Motor neuron (in vitro differentiated cells): ENCODE data around the gene GPR65. TPM values are rescaled to one million over a fixed set of nuclear protein-coding genes. Genes with fewer than 3 reads are reported as not detected.

Experiments used
- ATAC-seq, 8 experiments: fragments of 200-7000 bp; cut with Tn5 transposase; replicated peaks in 6 of 8; 2 replicates each; pipeline ENCODE4 v1.8.0; 2021; ENCODE audit warnings: mild to moderate bottlenecking in 8 of 8, moderate library complexity in 8 of 8
- H3K27ac ChIP-seq, 2 donors: fragments of 250-450 bp; sonication (Bioruptor Pico); 2 replicates each; pipeline ENCODE4 v1.9.0; 2021; ENCODE audit warnings: antibody characterized with exemption in 2 of 2, mild to moderate bottlenecking in 2 of 2, moderate library complexity in 1 of 2
- H3K4me1 ChIP-seq, 2 donors: fragments of 250-450 bp; sonication (Bioruptor Pico); replicated peaks in 1 of 2; 2 replicates each; pipeline ENCODE4 v1.6.1; 2021; ENCODE audit warnings: antibody characterized with exemption in 2 of 2, mild to moderate bottlenecking in 2 of 2, moderate library complexity in 1 of 2
- H3K4me3 ChIP-seq, 5 donors: fragments of 250-450 bp; sonication (Bioruptor Pico); 2 replicates each; pipeline ENCODE4 v1.9.0; 2021; ENCODE audit warnings: antibody characterized with exemption in 5 of 5, mild to moderate bottlenecking in 5 of 5, moderate library complexity in 4 of 5
- WGBS, 10 experiments: fragments of 450-650 bp; shearing (Covaris generic); methylation state at CpG; one replicate each; pipeline ENCODE4 v1.0.0; 2022; 5-methylcytosine and 5-hydroxymethylcytosine counted together
- in situ Hi-C, 9 experiments: fragments of 400-800 bp; cut with MboI; loops; one replicate each; pipeline ENCODE4 v1.15.0; 2021; ENCODE audit warnings: low sequenced_read_pairs in 9 of 9, low pct_unique_long_range_greater_than_20kb in 2 of 9; ENCODE audit not compliant: unreplicated experiment in 9 of 9
- total RNA-seq, 8 experiments: library from RNA; unstranded; fragments of 300-600 nt; gene quantifications; 2 replicates each; pipeline versions ENCODE4 v1.2.3 to v1.2.4, GENCODE V29; 2022

Gene GPR65
- total RNA-seq, 8 experiments from 2014 or later: 0.09 to 0.46 (median 0.19) TPM; not detected in 4

- peak within 1 kb of the TSS; percentile 33 to 65 (median 50) for H3K4me3 ChIP-seq
- peaks cover 5 to 10% of the 10 kb centered on the region in 2 donors for H3K4me1 ChIP-seq
- 0 to 70% (median 36%) methylated on average over 1 to 15 of the region's 83 CpGs; no CpG with 5 or more reads in 3 of the 10 experiments for WGBS, 10 experiments
- in situ Hi-C loops: no loop called here
- peak within 1 kb of the TSS; percentile 72 to 88 for H3K27ac ChIP-seq
- peak; percentile 87 to 94 (median 90) for ATAC-seq
Observed at GRCh38 chr14:87992718-87993628, 12.0 kb upstream of the GPR65 start, which contains the start of gene GALC. Gene GALC, minus strand, starts transcription at chr14:87993182. Its CDS starts 18 bp downstream, at chr14:87993164.

- WGBS, 10 experiments: 73 to 100% (median 93%) methylated on average over 2 to 6 of the region's 6 CpGs; no CpG with 5 or more reads in 2 of the 10 experiments
- no peak overlapping the region for H3K4me3 ChIP-seq
- H3K4me1 ChIP-seq: peaks cover 5 to 10% of the 10 kb centered on the region in 2 donors
- ATAC-seq: no peak
- no peak overlapping the region for H3K27ac ChIP-seq
- in situ Hi-C loops: no loop called here
Observed at GRCh38 chr14:87994974-87995373, 10.0 kb upstream of the GPR65 start.

GRCh38 chr14:87995500-87996290, 9.2 kb upstream of the GPR65 start:
- Histone ChIP-seq H3K4me3 (no peak overlapping the region), H3K27ac (no peak overlapping the region), H3K4me1 (peaks cover 5 to 10% of the 10 kb centered on the region in 2 donors)
- in situ Hi-C loops: no loop called here
- no peak for ATAC-seq
- WGBS, 10 experiments: 52 to 100% (median 81%) methylated on average over 2 to 6 of the region's 6 CpGs; no CpG with 5 or more reads in 1 of the 10 experiments

GRCh38 chr14:87996291-87996592, 8.7 kb upstream of the GPR65 start:
- in situ Hi-C loops: no loop called here
- Histone ChIP-seq H3K4me3 (no peak overlapping the region), H3K27ac (no peak overlapping the region), H3K4me1 (peaks cover 5 to 10% of the 10 kb centered on the region in 2 donors)
- ATAC-seq: no peak
- WGBS, 10 experiments: 0 to 100% (median 63%) methylated on average over 1 of the region's 1 CpG; no CpG with 5 or more reads in 1 of the 10 experiments

GRCh38 chr14:87998482-87998881, 6.5 kb upstream of the GPR65 start:
- Histone ChIP-seq H3K27ac (no peak overlapping the region), H3K4me3 (no peak overlapping the region), H3K4me1 (peaks cover 2 to 6% of the 10 kb centered on the region in 2 donors)
- in situ Hi-C loops: no loop called here
- ATAC-seq: no peak

GRCh38 chr14:87999277-87999676, 5.7 kb upstream of the GPR65 start:
- ATAC-seq: no peak
- H3K4me3 ChIP-seq: no peak overlapping the region
- no peaks in the 10 kb centered on the region for H3K4me1 ChIP-seq
- in situ Hi-C loops: no loop called here
- WGBS, 10 experiments: 86 to 100% (median 95%) methylated on average over 2 of the region's 2 CpGs; no CpG with 5 or more reads in 3 of the 10 experiments
- H3K27ac ChIP-seq: no peak overlapping the region

GRCh38 chr14:88002421-88003075, 2.4 kb upstream of the GPR65 start:
- Histone ChIP-seq H3K4me1 (no peaks in the 10 kb centered on the region), H3K27ac (no peak overlapping the region), H3K4me3 (no peak overlapping the region)
- in situ Hi-C loops: loop anchor here in 1 of 9 experiments (25.0 kb wide), 2 partner anchors 360 to 560 kb away; partner anchors contain the start of genes PTPN21 and ZC3H14
- WGBS, 10 experiments: 80 to 100% (median 98%) methylated on average over 1 to 4 of the region's 4 CpGs; no CpG with 5 or more reads in 2 of the 10 experiments
- ATAC-seq: no peak

- 43 to 96% (median 90%) methylated on average over 1 to 4 of the region's 4 CpGs for WGBS, 10 experiments
- Histone ChIP-seq H3K4me3 (no peak overlapping the region), H3K4me1 (no peaks in the 10 kb centered on the region), H3K27ac (no peak overlapping the region)
- in situ Hi-C loops: loop anchor here in 1 of 9 experiments (25.0 kb wide), 2 partner anchors 359 to 559 kb away; partner anchors contain the start of genes PTPN21 and ZC3H14
- ATAC-seq: no peak
Observed at GRCh38 chr14:88003425-88003824, 1.5 kb upstream of the GPR65 start.

GRCh38 chr14:88004506-88005036, 364 bp upstream of the GPR65 start:
- 44 to 100% (median 78%) methylated on average over 1 to 3 of the region's 3 CpGs for WGBS, 10 experiments
- H3K27ac ChIP-seq: no peak overlapping the region
- no peak overlapping the region for H3K4me3 ChIP-seq
- no peaks in the 10 kb centered on the region for H3K4me1 ChIP-seq
- ATAC-seq: no peak
- in situ Hi-C loops: loop anchor here in 1 of 9 experiments (25.0 kb wide), 2 partner anchors 358 to 558 kb away; partner anchors contain the start of genes PTPN21 and ZC3H14

GRCh38 chr14:88005978-88006851, 1.3 kb downstream of the GPR65 start:
- no peak overlapping the region for H3K4me3 ChIP-seq
- WGBS, 10 experiments: 73 to 100% (median 88%) methylated on average over 1 to 11 of the region's 13 CpGs; no CpG with 5 or more reads in 1 of the 10 experiments
- H3K27ac ChIP-seq: no peak overlapping the region
- no peaks in the 10 kb centered on the region for H3K4me1 ChIP-seq
- in situ Hi-C loops: loop anchor here in 1 of 9 experiments (25.0 kb wide), 2 partner anchors 356 to 556 kb away; partner anchors contain the start of genes PTPN21 and ZC3H14
- ATAC-seq: no peak

GRCh38 chr14:88007608-88008007, 2.7 kb downstream of the GPR65 start:
- Histone ChIP-seq H3K4me3 (no peak overlapping the region), H3K27ac (no peak overlapping the region), H3K4me1 (no peaks in the 10 kb centered on the region)
- in situ Hi-C loops: loop anchor here in 1 of 9 experiments (25.0 kb wide), 2 partner anchors 355 to 555 kb away; partner anchors contain the start of genes PTPN21 and ZC3H14
- 30 to 93% (median 78%) methylated on average over 1 of the region's 1 CpG; no CpG with 5 or more reads in 1 of the 10 experiments for WGBS, 10 experiments
- no peak for ATAC-seq
